HepG2 (cell line): ENCODE results near the gene MAGIX. TPM values are rescaled to one million over a fixed set of nuclear protein-coding genes. Genes with fewer than 3 reads are reported as not detected.

Experiments used
- MIXL1 ChIP-seq: IDR thresholded peaks from 2 replicates; pipeline ENCODE4 v1.6.1; 2016
- SMYD3 ChIP-seq: sonication (generic); formaldehyde crosslinking; IDR thresholded peaks from 2 replicates; pipeline ENCODE4 v1.8.1; 2023; ENCODE audit warnings: mild to moderate bottlenecking, missing genetic modification reagents
- SNAI1 ChIP-seq: sonication (generic); formaldehyde crosslinking; IDR thresholded peaks from 2 replicates; pipeline ENCODE4 v1.5.0; 2020; ENCODE audit warnings: mild to moderate bottlenecking, missing genetic modification reagents, borderline replicate concordance
- SOX6 ChIP-seq, 2 experiments: fragments of 450-650 bp in 1 of 2; sonication (generic) in 1 of 2; formaldehyde crosslinking in 1 of 2; IDR thresholded peaks; 2 replicates each; pipeline versions ENCODE4 v1.4.0 to v1.6.1; 2017 to 2020; ENCODE audit warnings: antibody characterized with exemption in 1 of 2, mild to moderate bottlenecking in 1 of 2, missing genetic modification reagents in 1 of 2
- SP2 ChIP-seq: sonication (generic); formaldehyde crosslinking; IDR thresholded peaks from 2 replicates; pipeline ENCODE4 v1.5.1; 2020; ENCODE audit warnings: mild to moderate bottlenecking, missing genetic modification reagents
- TRIM24 ChIP-seq: sonication (generic); formaldehyde crosslinking; IDR thresholded peaks from 2 replicates; pipeline ENCODE4 v1.8.0; 2022; ENCODE audit warnings: mild to moderate bottlenecking, missing genetic modification reagents
- ZBTB21 ChIP-seq: sonication (generic); formaldehyde crosslinking; IDR thresholded peaks from 2 replicates; pipeline ENCODE4 v1.4.0; 2020; ENCODE audit warnings: missing genetic modification reagents
- ZFAT ChIP-seq: sonication (generic); formaldehyde crosslinking; conservative IDR thresholded peaks from 2 replicates; pipeline ENCODE4 v1.8.1; 2023; ENCODE audit warnings: missing genetic modification reagents, inconsistent platforms
- ZNF562 ChIP-seq: sonication (generic); formaldehyde crosslinking; IDR thresholded peaks from 2 replicates; pipeline ENCODE4 v1.8.0; 2022; ENCODE audit warnings: missing genetic modification reagents, borderline replicate concordance
- ZNF788 ChIP-seq: sonication (generic); formaldehyde crosslinking; IDR thresholded peaks from 2 replicates; pipeline ENCODE4 v1.5.0; 2020; ENCODE audit warnings: mild to moderate bottlenecking, missing genetic modification reagents, borderline replicate concordance
- ZNF839 ChIP-seq: sonication (generic); formaldehyde crosslinking; IDR thresholded peaks from 2 replicates; pipeline ENCODE4 v1.4.0; 2020; ENCODE audit warnings: missing genetic modification reagents, mild to moderate bottlenecking, borderline replicate concordance
- polyA plus RNA-seq, 8 experiments: library from polyadenylated mRNA; depleted of rRNA in 3 of 8; stranded (reverse) in 7 of 8; unstranded in 1 of 8; fragments of >200 nt; fragmentation: Illumina TruSeq in 4 of 8; extraction: Trizol in 4 of 8; gene quantifications; 2 replicates each; pipeline versions ENCODE4 v1.2.1 to v1.2.3, GENCODE V29; 2011 to 2016; ENCODE audit warnings: low read depth in 4 of 8, missing spikeins in 1 of 8, mixed read lengths in 1 of 8; ENCODE audit not compliant: insufficient read depth in 1 of 8
- total RNA-seq, 5 experiments: library from RNA; depleted of rRNA; stranded (reverse); fragments of >200 nt; fragmentation: Illumina TruSeq; extraction: Trizol; gene quantifications; 2 replicates each; pipeline ENCODE4 v1.2.3, GENCODE V29; 2016; ENCODE audit warnings: low read depth in 1 of 5
- TF ChIP-seq, protein P1 (sequence below): IDR thresholded peaks from 2 replicates; pipeline ENCODE4 v1.6.1; 2016; ENCODE audit warnings: mild to moderate bottlenecking, missing biosample characterization, missing genetic modification reagents
- TF ChIP-seq, protein P2 (sequence below): sonication (generic); formaldehyde crosslinking; IDR thresholded peaks from 2 replicates; pipeline ENCODE4 v1.4.0; 2020; ENCODE audit warnings: missing genetic modification reagents
- TF ChIP-seq, protein P3 (sequence below): sonication (generic); formaldehyde crosslinking; IDR thresholded peaks from 2 replicates; pipeline ENCODE4 v1.4.0; 2020; ENCODE audit warnings: missing genetic modification reagents, borderline replicate concordance
- TF ChIP-seq, protein P4 (sequence below): sonication (generic); formaldehyde crosslinking; conservative IDR thresholded peaks from 2 replicates; pipeline ENCODE4 v1.4.0; 2020; ENCODE audit warnings: missing genetic modification reagents

Gene MAGIX
- total and polyA plus RNA-seq, 2 of the 13 experiments (the other 11 are each of a cell fraction or from before 2014, with no cell fraction given), result 0.63 to 1.2 TPM

DNA sequence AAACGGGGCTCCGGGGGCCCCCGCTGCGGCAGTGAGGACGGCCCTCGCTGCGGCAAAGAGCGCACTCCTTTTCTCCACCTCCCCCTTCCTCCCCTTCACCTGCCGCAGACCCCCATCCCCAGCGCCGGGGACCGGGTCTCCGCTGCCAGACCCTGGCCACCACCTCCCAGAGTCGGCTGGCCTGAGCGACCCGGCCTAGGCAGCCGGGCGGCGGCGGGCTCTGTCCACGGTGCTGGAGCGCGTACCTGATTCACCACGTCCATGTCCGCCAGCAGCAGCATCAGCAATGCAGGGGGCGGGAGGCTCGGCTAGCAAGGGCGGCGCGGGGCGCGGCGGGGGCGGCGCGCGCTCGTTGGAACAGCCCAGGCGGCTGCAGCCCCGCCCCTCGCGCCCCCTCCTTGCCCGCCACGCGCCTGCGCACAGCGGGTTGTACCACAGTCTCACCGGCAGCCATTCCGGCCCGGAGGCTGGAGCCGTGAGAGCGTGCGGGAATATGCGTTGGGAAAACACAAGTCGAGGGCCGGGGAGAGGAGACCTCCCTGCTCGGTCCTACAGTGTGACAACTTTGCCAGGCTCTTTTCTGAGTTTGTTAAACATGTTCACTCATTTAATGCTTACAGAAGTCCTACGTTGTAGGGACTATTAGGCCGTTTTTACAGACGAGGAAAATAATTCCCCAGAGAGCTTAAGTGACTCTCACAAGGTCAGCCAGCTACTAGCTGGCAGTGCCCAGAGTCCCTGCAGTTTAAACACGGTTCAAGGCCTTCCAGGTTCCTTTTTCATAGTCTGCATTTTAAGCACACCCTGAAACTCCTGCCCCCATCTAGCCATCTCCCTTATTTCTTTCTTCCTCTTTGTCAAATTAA is 37.6 kb downstream of the MAGIX start, which contains the start of gene SYP (continued):
- TF ChIP-seq, protein P1, sequence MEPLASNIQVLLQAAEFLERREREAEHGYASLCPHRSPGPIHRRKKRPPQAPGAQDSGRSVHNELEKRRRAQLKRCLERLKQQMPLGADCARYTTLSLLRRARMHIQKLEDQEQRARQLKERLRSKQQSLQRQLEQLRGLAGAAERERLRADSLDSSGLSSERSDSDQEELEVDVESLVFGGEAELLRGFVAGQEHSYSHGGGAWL, result peak; percentile 78; the same call in 1 of the 2 replicates
- TF ChIP-seq ZNF562 (CRISPR knock-in tag) (no peak), SMYD3 (CRISPR knock-in tag) (no peak), SP2 (CRISPR knock-in tag) (peak; percentile 58), SOX6 (IDR thresholded peaks at IDR 0.05) (no peak), SOX6 (CRISPR knock-in tag; IDR thresholded peaks at IDR 0.05) (no peak), ZFAT (CRISPR knock-in tag) (no peak), ZBTB21 (CRISPR knock-in tag) (no peak), MIXL1 (0 out of 2 replicates have a peak, but pooled peaks have one; percentile 25), ZNF839 (CRISPR knock-in tag) (no peak), SNAI1 (no peak), TRIM24 (no peak), ZNF788 (CRISPR knock-in tag) (peak; percentile 66; the same call in 1 of the 2 replicates)
- TF ChIP-seq, protein P2, sequence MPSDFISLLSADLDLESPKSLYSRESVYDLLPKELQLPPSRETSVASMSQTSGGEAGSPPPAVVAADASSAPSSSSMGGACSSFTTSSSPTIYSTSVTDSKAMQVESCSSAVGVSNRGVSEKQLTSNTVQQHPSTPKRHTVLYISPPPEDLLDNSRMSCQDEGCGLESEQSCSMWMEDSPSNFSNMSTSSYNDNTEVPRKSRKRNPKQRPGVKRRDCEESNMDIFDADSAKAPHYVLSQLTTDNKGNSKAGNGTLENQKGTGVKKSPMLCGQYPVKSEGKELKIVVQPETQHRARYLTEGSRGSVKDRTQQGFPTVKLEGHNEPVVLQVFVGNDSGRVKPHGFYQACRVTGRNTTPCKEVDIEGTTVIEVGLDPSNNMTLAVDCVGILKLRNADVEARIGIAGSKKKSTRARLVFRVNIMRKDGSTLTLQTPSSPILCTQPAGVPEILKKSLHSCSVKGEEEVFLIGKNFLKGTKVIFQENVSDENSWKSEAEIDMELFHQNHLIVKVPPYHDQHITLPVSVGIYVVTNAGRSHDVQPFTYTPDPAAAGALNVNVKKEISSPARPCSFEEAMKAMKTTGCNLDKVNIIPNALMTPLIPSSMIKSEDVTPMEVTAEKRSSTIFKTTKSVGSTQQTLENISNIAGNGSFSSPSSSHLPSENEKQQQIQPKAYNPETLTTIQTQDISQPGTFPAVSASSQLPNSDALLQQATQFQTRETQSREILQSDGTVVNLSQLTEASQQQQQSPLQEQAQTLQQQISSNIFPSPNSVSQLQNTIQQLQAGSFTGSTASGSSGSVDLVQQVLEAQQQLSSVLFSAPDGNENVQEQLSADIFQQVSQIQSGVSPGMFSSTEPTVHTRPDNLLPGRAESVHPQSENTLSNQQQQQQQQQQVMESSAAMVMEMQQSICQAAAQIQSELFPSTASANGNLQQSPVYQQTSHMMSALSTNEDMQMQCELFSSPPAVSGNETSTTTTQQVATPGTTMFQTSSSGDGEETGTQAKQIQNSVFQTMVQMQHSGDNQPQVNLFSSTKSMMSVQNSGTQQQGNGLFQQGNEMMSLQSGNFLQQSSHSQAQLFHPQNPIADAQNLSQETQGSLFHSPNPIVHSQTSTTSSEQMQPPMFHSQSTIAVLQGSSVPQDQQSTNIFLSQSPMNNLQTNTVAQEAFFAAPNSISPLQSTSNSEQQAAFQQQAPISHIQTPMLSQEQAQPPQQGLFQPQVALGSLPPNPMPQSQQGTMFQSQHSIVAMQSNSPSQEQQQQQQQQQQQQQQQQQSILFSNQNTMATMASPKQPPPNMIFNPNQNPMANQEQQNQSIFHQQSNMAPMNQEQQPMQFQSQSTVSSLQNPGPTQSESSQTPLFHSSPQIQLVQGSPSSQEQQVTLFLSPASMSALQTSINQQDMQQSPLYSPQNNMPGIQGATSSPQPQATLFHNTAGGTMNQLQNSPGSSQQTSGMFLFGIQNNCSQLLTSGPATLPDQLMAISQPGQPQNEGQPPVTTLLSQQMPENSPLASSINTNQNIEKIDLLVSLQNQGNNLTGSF, result no peak; the same call in 1 of the 2 replicates
- TF ChIP-seq, protein P3, sequence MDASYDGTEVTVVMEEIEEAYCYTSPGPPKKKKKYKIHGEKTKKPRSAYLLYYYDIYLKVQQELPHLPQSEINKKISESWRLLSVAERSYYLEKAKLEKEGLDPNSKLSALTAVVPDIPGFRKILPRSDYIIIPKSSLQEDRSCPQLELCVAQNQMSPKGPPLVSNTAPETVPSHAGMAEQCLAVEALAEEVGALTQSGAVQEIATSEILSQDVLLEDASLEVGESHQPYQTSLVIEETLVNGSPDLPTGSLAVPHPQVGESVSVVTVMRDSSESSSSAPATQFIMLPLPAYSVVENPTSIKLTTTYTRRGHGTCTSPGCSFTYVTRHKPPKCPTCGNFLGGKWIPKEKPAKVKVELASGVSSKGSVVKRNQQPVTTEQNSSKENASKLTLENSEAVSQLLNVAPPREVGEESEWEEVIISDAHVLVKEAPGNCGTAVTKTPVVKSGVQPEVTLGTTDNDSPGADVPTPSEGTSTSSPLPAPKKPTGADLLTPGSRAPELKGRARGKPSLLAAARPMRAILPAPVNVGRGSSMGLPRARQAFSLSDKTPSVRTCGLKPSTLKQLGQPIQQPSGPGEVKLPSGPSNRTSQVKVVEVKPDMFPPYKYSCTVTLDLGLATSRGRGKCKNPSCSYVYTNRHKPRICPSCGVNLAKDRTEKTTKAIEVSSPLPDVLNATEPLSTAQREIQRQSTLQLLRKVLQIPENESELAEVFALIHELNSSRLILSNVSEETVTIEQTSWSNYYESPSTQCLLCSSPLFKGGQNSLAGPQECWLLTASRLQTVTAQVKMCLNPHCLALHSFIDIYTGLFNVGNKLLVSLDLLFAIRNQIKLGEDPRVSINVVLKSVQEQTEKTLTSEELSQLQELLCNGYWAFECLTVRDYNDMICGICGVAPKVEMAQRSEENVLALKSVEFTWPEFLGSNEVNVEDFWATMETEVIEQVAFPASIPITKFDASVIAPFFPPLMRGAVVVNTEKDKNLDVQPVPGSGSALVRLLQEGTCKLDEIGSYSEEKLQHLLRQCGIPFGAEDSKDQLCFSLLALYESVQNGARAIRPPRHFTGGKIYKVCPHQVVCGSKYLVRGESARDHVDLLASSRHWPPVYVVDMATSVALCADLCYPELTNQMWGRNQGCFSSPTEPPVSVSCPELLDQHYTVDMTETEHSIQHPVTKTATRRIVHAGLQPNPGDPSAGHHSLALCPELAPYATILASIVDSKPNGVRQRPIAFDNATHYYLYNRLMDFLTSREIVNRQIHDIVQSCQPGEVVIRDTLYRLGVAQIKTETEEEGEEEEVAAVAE (CRISPR knock-in tag), result 0 out of 2 replicates have a peak, but pooled peaks have one; percentile 34
- TF ChIP-seq, protein P4, sequence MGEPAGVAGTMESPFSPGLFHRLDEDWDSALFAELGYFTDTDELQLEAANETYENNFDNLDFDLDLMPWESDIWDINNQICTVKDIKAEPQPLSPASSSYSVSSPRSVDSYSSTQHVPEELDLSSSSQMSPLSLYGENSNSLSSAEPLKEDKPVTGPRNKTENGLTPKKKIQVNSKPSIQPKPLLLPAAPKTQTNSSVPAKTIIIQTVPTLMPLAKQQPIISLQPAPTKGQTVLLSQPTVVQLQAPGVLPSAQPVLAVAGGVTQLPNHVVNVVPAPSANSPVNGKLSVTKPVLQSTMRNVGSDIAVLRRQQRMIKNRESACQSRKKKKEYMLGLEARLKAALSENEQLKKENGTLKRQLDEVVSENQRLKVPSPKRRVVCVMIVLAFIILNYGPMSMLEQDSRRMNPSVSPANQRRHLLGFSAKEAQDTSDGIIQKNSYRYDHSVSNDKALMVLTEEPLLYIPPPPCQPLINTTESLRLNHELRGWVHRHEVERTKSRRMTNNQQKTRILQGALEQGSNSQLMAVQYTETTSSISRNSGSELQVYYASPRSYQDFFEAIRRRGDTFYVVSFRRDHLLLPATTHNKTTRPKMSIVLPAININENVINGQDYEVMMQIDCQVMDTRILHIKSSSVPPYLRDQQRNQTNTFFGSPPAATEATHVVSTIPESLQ, result 0 out of 2 replicates have a peak, but pooled peaks have one; percentile 53
